ENCODE measurements around the gene FHIP1B.

The FHIP1B gene

GRCh38 chr11:6240139-6240538 lies 5.7 kb upstream of the FHIP1B start:
- no peak for DNase-seq (ENCODE audit: low read depth)

- DNase-seq (ENCODE audit: low read depth), result no peak
Observed at GRCh38 chr11:6238902-6239301, 4.5 kb upstream of the FHIP1B start, which contains the start of gene CNGA4. CNGA4 (plus strand) TSS chr11:6239089; CDS start chr11:6239207, 118 bp downstream.

DNA sequence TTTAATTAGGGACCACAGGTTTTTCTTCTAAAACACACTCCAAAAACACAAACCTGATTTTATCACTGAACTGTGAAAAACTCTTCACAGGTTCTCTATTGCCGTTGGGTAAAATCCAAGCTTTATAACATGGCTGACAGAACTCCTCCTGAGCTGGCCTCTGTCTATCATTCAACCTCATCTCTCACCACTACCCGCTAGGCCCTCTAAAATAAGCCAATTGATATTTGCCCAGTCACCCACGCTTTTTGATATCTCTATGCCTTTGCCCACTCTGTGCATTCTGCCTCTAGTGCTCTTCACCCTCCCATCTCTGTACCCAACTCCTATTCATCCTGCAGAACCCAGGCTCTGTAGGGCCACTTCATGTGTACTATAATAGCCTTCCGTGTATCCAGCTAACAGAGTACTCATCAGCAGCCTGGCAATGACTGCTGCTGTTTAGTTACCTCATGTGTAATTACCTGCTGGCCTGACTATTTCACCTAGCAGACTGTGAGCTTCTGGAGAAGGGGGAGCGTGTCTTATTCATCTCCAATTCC lies 3.4 kb upstream of the FHIP1B start:
- no peak for DNase-seq (ENCODE audit: low read depth)

- no peak for DNase-seq (ENCODE audit: low read depth)
Observed at GRCh38 chr11:6237266-6237665, 2.8 kb upstream of the FHIP1B start.

DNA sequence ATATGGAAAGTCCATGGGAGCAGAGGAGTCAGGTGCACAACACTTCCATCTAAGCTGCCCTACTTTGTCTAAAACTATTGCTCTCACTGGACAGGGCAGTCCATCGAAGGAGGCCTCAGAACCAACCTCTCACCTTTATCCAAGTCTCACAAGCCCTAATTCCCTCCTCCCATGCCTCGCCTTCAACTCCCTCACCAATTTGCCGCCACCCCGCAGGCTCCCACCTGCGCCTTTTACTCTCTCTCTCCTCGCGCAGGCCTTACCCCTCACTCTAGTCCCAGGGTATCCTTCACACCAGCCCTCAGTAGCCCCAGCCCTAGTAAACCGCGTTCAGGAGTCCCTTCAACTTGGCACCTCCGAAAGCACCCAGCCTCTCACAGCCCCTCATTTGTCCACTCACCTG lies 451 bp downstream of the FHIP1B start:
- no peak for DNase-seq (ENCODE audit: low read depth)

DNA sequence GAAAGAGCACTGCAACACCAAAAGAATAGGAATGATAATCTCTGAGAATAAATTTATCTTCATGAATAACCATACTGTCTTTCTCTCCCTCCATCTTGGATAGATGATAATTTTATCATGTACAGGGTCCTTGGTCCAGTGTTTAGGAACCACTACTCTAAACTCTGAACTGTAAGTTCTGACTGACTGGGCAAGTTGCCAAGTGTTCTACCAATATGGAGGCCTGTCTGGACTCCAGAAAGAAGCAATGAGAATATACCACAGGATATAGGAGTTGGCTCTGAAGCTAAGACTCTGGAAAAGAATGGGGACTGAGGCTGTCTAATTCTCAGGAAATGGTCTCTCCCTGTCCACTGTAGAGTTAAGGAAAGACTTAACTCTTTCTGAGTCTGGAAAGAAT lies 1.5 kb downstream of the FHIP1B start:
- DNase-seq (ENCODE audit: low read depth), result no peak

GRCh38 chr11:6229911-6230310 lies 4.5 kb downstream of the FHIP1B start:
- DNase-seq (ENCODE audit: low read depth), result no peak

DNA sequence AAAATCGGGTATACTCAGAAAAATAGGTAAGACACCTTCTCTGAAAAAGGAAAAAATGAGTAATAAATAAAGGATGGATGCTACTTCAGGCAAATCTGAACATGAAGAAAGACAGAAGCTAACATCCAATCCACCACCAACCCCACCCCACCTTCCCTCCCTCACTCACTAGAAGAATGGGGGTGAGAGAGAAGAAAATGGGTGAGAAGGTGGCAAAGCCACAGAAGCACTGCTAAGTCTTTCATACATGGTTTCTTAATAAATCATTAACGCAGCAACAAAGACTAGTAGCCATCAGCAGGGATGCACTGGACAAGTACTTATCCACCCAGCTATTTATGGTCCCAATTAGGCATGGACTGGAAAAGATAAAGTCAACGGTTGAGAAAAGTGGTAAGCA lies 5.9 kb downstream of the FHIP1B start:
- DNase-seq (ENCODE audit: low read depth), result no peak

DNA sequence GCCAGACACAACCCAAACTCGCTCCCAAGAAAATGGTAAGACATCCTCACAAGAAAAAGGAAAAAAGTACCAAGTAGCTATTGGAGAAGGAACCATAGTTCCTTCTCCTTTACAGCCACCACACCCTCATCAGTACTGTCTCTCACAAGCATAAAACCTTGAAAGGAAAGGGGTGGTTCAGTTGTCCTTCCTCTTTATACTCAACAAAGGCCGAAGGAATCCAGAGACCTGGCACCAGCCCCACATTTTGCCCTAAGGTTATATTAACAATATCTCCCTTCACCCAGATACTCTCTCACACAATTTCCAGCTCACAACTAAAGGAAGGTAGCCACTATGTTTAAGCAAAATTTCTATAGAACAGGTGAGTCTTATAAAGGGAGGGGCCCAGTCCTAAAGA lies 8.5 kb downstream of the FHIP1B start:
- DNase-seq (ENCODE audit: low read depth), result no peak

DNA sequence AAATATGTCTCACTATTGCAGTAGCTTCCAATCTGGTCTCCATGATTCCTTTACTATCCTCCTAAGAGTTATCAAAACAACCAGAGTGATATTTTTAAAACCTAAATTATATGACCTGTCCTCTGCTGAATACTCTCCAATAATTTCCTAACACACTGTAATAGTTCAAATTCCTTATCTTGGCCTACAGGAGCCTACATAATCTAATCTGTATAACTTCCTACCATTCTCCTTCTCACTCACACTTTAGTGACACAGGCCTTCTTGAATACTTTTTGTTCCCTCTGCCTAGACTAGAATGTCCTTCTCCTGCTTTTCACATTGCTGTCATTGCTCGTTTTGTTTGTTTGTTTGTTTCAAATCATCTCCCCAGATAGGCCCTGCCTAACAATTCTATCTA lies 9.4 kb downstream of the FHIP1B start:
- DNase-seq (ENCODE audit: low read depth), result no peak

GRCh38 chr11:6224421-6224820 lies 10.0 kb downstream of the FHIP1B start:
- DNase-seq (ENCODE audit: low read depth), result no peak

DNA sequence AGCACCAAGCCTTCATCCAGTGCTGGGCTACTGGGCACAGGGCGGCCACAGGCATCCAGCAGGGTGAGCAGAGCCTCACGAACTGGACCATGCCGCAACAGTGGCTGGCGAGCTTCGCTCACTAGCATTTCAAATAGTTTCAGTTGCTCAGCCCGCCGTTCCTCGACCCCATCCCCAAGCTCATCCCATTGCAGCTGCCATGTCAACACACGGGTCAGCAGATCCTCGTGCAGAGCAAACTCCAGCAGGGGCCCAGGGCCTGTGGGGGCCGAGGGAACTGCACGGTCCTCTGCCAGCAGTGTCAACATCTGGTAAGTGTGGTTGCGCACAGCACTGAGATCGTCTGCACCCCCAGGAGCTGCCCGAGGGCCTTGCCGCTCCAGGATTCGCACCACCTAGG lies 10.6 kb downstream of the FHIP1B start:
- DNase-seq (ENCODE audit: low read depth), result no peak

DNA sequence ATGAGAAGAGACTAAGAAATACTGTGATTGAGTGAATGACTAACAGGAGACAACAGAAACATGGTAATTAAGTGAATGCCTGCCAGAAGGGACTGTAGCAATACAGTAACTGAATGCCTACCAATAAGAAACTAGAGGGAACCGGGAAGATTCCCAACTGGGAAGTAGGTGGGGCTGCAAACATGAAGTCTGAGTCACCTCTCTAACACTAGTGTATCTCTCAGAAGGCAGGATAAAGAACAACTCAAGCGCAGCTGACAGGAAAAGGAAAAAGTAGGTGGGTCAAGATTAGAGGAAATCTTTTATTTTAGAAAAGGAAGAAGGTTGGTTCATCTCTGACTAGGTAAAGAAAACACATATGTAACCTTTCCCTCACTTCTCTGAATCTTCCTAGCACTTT lies 15.1 kb downstream of the FHIP1B start:
- DNase-seq (ENCODE audit: low read depth), result peak; percentile 92

DNA sequence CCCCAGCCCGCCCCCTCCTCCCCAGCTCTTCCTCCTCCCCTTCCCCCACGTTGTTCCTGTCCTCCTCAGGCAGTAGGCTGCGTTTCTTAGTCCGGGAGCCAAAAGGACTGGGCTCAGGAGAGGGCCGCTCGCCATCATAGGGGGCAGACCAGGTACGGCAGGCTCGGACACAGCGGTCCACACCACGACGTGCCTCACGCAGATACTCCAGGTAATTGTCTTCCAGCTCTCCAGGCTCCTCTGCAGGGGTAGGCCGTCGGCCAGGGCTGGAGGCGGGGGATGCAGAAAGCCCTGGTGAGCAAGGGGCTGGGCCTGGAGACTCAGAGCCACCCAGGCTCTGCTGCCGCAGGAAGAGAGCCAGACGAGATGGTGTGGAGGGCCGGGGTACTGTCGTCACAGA lies 16.7 kb downstream of the FHIP1B start:
- no peak for DNase-seq (ENCODE audit: low read depth)

DNA sequence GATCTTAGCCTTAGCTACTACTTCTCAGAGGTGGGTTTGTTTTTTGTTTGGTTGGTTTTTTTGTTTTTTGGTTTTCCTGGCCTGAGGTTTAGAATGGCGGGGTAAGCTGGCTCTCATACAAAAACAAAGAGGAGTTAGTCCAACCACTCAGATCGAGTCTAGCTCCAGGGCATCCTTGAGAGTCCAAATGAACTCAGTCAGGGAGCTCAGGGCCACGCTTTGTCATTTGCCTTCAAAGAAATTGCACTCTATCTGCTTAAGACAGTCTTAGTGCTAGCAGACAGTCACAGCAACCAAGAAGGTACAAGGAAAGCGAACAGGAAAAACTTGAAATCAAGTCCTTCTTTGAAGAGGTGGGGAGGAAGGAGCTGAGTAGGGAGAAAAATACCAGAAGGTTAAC lies 17.9 kb downstream of the FHIP1B start:
- no peak for DNase-seq (ENCODE audit: low read depth)

- DNase-seq (ENCODE audit: low read depth), result no peak
Observed at GRCh38 chr11:6214530-6214929, 19.9 kb downstream of the FHIP1B start.

DNA sequence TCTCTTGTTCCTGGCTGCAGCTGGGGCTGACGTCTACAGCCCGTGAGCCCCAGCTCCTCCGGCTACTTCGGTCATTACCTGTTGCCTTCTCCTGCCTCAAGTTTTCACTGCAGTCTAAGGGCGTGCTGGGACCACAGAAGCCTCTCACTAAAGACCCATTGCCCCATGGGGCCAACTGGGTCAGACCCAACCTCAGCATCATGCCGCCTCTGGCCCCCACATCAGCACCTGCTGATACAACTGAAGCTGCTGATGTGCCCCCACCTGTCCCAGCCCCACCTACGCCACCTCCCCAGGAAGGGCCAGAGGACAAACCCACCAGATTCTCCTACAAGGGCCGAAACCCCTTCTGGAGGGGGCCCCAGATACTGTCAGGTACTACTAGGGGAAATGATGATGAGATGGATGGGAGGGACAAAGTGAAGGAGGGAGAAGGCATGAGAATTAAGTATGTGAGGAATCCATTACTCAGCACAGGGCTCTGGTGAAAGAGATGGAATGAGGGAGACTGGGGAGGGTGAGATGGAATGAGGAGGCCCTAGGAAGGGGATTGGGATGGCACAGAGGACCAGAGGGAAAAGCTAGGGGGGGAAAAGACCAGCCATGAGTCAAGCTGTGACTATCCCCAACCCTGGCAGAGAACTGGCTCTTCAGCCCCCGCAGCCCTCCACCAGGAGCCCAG lies 24.0 kb downstream of the FHIP1B start:
- DNase-seq (ENCODE audit: low read depth), result no peak

GRCh38 chr11:6209801-6210200 lies 24.6 kb downstream of the FHIP1B start:
- DNase-seq (ENCODE audit: low read depth), result no peak

- no peak for DNase-seq (ENCODE audit: low read depth)
Observed at GRCh38 chr11:6206456-6207180, 27.8 kb downstream of the FHIP1B start.

- DNase-seq (ENCODE audit: low read depth), result no peak
Observed at GRCh38 chr11:6205366-6205765, 29.1 kb downstream of the FHIP1B start, which contains the start of gene C11orf42. C11orf42 (plus strand) TSS chr11:6205557; CDS start chr11:6205616, 59 bp downstream.

GRCh38 chr11:6204706-6205105 lies 29.7 kb downstream of the FHIP1B start:
- no peak for DNase-seq (ENCODE audit: low read depth)

DNA sequence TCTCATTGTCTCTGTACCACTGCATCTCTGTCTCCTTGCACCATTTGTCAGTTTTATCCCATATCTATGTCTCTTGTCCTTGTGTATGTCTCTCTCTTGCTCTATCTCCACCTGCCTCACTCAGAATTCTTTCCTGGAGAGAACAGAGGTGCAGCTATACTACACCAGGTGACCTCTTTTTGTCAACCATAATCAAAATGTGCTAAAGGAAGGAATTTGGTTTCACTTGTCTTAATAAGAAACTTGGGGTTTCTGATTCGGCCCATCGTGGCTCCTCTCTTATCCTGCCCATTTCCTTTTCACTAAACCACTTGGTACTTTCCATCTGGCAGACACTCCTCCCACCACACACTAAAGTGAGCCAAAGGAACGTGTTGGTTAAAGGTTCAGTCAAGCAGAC lies 31.1 kb downstream of the FHIP1B start:
- no peak for DNase-seq (ENCODE audit: low read depth)

GRCh38 chr11:6202041-6202440 lies 32.4 kb downstream of the FHIP1B start:
- DNase-seq (ENCODE audit: low read depth), result peak; percentile 10
